CD1c-positive myeloid dendritic cell (primary cell): ENCODE results near the gene FLVCR1.
A peak's percentile ranks its signal among the peaks of the same experiment; 100 is the strongest.
"Not testable (repeated sequence)": the region's sequence is repeated elsewhere in the genome, so short reads cannot be mapped to it uniquely, and the experiment has no call there.

ENCODE experiments used
- DNase-seq: peaks from one replicate; pipeline ENCODE4 v3.0.0-alpha.2; 2016; ENCODE audit errors: extremely low spot score

FLVCR1 gene

DNA sequence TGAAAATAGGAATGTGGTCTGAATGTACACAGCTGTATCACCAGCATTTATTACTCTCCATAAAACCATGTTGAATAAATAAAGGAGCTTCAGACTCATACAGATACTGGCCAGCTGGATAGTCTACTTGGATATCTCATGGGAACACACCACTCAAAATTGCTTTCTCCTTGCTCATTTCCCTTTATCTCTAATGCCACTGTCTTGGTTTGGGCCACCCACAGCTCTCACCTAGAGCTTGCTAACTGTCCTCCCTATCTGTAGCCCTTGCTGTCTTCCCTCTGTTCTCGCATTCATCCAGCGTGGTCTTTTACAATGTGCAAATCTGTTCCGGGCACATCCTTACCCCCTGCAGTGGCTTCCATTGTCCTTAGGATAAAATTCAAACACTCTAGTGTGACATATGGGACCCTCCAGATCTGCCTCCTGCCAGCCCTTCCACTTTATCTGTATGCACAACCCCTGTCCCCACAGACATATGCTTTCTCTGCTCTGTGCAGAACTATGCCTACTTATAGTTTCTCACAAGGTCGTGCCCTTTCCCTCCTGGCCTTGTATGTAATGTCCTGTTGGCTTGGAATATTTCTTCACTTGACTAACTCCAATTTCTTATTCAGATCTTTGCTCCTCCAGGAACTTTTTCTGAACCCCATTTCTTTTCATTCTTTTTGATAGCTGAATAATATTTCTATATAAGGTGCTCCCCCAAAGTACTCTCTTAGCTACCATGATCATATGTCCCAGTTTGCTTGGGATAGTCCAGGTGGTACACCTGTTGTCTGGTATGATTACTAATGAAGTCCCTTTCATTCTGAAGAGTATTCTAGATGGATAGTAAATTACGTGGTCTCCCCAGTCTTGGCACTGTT is 2.9 kb downstream of the FLVCR1 start:
- DNase-seq, result peak; percentile 1

- DNase-seq, result peak; percentile 54
Measured at GRCh38 chr1:212862111-212862690, 4.1 kb downstream of the FLVCR1 start.

GRCh38 chr1:212863345-212863744 is 5.3 kb downstream of the FLVCR1 start:
- DNase-seq, result not testable (repeated sequence)

DNA sequence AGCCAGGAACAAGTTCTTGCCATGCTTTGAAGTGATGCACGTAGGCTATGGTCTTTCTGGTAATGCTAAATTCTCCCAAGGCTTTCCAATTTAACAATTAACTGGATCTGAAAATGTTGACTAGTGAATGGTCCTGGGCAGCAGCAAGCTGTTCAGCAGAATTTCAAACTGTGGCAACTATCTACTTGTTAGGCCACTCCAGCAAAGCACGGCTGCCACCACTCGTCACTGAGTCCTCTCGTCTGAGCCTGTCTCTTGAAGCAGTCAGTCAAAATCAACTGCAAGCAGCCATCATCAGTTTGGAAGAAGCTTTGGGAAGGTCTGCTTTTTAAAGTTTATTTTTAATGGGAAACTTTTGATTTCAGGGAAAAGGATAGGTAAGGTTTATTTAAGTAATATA is 6.1 kb downstream of the FLVCR1 start:
- DNase-seq, result no peak

DNA sequence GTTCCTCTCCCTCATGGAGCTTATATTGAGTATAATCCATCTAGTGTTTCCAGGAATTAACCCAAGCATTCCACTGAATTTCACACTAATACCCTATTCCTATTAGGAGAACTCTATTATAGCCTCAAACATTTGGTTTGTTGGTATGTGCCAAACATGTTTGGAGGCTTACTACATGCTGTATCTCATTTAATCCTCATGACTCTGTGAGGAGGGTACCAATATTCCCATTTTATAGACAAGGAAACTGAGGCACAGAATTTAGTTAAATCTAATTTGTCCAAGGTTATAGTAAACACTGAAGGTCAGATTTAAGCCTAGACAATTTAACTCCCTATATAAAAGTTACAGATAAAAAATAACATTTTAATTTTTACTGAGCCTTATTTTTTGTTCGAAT is 9.1 kb downstream of the FLVCR1 start:
- no peak for DNase-seq

- DNase-seq, result no peak
Measured at GRCh38 chr1:212871976-212872375, 13.9 kb downstream of the FLVCR1 start.

- no peak for DNase-seq
Measured at GRCh38 chr1:212873518-212873917, 15.4 kb downstream of the FLVCR1 start.

DNA sequence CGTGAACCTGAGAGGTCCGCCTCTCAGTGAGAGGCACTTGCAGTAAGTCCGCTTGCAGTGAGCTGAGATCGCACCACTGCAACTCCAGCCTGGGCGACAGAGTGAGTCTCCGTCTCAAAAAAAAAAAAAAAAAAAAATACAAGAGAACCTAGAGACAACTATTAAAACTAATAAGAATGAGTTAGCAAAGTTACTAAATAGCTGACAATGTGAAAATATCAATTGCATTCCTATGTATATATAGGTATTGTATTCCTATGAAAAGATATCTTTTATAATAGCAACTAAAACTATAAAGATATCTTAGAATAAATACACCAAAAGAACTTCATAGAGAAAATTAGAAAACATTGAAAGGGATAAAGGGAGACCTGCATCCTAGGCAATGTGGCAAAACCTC is 20.3 kb downstream of the FLVCR1 start:
- DNase-seq, result no peak

- no peak for DNase-seq
Measured at GRCh38 chr1:212879947-212880690, 22.0 kb downstream of the FLVCR1 start.

GRCh38 chr1:212884592-212884991 is 26.5 kb downstream of the FLVCR1 start:
- no peak for DNase-seq

GRCh38 chr1:212892108-212892507 is 34.0 kb downstream of the FLVCR1 start:
- no peak for DNase-seq

GRCh38 chr1:212899845-212900244 is 41.8 kb downstream of the FLVCR1 start:
- no peak for DNase-seq

GRCh38 chr1:212901290-212901689 is 43.2 kb downstream of the FLVCR1 start:
- DNase-seq, result no peak

- DNase-seq, result no peak
Measured at GRCh38 chr1:212902054-212902453, 44.0 kb downstream of the FLVCR1 start.

DNA sequence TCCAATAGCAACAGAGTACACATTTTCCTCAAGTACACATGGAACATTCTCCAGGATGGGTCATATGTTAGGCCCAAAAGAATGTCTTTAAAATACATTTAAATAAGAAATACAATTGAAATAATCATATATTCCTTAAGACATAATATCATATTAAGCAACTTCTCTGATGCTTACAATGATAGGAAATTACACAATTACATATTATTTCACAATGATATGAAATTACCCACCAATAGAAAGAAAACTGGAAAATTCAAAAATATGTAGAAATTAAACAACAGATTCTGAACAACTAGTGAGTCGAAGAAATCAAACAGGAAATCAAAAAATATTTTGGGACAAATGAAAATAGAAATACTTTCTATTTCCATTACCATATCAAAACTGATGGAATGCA is 45.6 kb downstream of the FLVCR1 start:
- DNase-seq, result no peak

GRCh38 chr1:212908071-212908470 is 50.0 kb downstream of the FLVCR1 start:
- not testable (repeated sequence) for DNase-seq

- no peak for DNase-seq
Measured at GRCh38 chr1:212908971-212909370, 50.9 kb downstream of the FLVCR1 start.

- DNase-seq, result no peak
Measured at GRCh38 chr1:212909652-212910063, 51.6 kb downstream of the FLVCR1 start.

GRCh38 chr1:212910213-212910612 is 52.1 kb downstream of the FLVCR1 start:
- DNase-seq, result not testable (repeated sequence)

GRCh38 chr1:212913638-212914037 is 55.6 kb downstream of the FLVCR1 start:
- DNase-seq, result not testable (repeated sequence)

- DNase-seq, result not testable (repeated sequence)
Measured at GRCh38 chr1:212914110-212914509, 56.0 kb downstream of the FLVCR1 start.

- DNase-seq, result no peak
Measured at GRCh38 chr1:212914789-212915188, 56.7 kb downstream of the FLVCR1 start.
